NCI-H345 treated with DMSO at 0.1 percent for 48 hours (cell line): Measurements from ENCODE around the gene GATA3.

ENCODE experiments used
- DNase-seq: peaks from one replicate; lab custom pipeline; 2025; ENCODE audit not compliant: unreplicated experiment; lab: John Stamatoyannopoulos, UW

The GATA3 gene

DNA sequence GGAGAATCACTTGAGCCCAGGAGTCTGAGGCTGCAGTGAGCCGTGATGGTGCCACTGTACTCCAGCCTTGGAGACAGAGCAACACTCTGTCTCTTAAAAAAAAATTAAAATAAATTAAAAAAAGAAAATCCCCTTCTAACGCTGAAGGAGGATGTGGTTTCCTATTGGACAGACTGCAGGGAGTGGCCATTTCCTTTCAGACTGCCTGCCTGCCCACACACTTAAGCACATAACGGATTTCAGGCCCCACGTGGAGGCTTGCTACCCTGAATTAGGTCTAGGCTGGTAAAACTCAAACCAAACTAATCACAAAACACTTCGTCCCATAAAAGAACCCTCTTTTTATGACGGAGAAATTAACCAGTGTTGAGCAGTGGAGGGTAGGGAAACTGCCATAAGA lies 34.0 kb downstream of the GATA3 start:
- DNase-seq, result no peak

DNA sequence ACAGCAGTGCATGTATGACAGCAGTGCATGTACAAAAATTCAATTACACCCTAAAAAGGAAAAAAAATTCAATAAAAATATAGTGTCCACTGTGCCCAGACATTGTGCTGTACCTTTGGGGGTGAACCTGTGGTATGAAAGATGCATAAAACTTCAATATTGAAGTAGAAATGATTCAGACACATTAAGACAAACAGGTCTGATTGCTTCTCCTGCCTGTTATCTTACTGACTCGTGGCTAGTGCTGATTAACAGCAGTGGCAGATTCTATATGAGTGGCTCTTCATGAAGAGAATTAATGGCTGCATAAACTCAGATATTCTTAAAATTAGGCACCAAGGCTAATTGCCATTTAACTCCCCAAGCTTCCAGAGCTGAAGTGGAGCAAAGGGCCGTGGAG lies 37.9 kb downstream of the GATA3 start:
- no peak for DNase-seq

DNA sequence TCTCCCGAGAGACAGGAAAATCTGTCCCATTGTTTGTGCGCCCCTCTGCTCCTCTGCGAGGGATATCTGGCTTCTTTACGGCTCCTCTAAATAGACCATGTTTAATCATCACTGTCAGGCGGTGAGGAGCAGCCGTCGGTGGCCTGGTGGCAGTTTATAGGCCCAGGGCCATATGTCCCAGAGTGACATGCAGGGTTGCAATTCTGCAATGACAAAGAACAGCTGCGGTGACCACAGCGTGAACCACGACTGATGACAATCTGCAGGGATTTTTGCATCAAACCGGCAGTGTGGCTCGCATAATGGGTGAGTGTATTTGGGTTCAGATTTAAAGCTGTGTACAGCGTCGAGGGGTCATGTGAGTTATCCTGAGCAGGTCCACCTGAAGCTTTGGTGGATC lies 41.5 kb downstream of the GATA3 start:
- no peak for DNase-seq

DNA sequence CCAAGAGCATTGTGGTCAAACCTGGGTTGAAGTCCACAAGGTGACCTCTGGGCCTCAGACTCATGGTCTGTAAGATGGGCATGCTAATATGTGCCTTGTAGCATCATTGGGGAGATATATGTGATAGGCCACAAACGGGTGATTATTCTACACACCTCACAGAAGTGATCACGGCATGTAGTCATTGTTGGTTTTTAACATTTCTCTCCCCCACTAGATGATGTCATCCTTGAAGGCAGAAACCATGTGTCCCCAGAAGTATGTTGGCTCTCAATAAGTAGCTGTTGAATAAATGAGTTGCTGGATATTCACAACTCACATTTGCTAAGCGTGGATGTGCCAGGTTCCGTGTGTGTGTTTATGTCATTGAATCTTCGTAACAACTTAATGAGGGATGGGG lies 42.4 kb downstream of the GATA3 start:
- DNase-seq, result no peak

DNA sequence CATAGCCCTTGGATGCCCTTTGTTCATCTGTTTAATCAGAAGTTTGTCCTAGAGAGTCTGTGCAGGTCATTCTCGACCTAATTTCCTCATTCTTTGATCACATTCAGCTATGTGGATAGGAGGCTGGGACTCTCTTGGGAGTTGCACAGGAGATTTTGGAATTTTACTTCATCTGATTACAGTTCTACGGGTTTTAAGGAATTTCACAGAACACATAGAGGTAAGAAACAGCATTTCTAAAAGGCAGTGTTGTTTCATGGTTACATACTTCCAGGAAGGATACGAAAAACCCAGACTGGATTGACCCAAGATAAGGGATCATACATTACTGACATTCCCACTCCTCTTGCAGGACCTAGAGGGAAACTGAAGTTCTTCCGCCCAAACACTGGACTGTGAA lies 45.9 kb downstream of the GATA3 start:
- DNase-seq, result no peak

DNA sequence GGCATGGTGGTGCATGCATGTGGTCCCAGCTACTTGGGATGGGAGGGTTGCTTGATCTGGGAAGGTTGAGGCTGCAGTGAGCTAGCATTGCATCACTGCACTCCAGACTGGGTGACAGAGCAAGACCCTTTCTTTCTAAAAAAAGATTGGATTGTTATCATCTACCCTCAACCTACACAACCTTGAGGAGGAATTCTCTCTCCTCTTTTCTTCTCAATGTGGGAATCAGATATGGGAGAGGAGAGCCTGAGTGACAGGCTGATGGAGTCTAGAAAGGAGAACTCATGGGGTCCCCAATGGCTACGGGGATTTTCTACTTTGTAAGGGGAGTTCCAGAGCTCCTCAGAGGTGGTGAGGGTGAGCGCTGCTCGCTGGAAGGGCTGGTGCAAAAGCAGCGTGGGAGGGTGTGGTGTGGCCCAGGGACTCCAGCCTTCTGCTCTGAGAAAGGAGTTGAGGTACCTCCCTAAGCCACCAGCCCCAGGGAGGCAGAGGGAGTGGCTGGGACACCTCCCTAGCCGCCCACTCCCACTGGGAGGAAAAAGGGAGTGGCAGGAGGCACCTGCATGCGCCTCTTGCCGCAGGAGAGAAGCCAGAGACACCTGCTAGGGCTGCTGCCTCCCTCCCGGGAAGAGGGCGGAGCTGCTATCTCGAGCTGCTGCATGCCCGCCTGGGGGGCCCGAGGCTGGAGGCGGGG lies 48.4 kb downstream of the GATA3 start:
- DNase-seq, result no peak

DNA sequence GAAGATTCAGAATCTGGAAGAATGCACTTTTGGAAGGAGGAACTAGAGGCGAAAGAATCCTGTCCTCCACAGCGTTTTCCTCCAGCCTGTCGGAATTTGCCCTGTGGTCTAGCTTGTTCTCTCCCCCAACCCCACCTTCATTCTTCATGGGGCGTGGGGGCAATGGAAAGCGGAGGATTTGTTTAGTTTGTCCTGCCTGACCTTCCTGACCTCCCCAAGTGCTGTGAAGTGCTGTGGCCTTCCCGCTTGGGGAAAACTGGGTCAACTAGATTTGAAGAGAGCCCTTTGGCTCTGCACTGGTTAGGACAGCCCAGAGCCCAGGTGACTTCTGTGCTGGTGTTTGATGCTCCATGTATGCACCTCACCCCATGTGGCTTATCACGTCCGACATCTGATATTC lies 49.1 kb downstream of the GATA3 start:
- DNase-seq, result no peak

DNA sequence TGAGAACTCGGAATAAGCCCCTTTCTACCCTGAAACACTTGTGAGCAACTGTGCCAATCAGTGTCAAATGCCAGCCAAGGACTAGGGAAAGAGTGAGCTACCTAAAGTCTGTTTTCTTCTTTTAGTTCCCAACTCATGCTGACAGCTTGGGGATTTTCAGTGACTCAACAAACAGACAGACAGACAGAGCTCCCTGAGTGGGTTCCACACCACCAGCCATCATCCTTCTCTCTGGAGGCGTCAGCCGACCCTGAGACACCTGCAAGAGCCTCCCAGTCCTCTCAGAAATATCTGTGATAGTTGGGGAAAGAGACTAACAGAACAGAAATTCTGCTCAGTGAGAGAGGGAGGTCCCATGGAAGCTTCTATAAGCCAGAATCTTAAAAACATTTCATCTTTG lies 49.5 kb downstream of the GATA3 start:
- DNase-seq, result no peak

DNA sequence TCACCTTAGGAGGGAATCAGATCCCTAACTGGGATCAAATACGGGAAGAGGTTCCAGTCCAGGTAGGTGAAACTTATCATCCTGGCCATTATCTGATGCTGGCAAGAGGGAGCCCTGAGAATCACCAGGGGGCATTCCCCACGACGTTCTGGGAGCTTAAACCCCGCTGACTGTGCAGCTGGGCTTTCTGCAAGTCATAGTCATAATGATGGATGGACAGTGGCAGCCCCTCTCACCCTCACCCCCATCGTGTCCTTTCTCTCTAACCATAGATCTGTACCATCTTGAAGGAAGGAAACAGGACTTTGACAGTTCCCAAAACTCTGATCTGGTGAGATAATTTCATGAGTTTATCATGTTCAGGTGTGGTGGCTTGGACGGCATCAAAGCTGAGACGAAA lies 50.2 kb downstream of the GATA3 start:
- DNase-seq, result no peak

DNA sequence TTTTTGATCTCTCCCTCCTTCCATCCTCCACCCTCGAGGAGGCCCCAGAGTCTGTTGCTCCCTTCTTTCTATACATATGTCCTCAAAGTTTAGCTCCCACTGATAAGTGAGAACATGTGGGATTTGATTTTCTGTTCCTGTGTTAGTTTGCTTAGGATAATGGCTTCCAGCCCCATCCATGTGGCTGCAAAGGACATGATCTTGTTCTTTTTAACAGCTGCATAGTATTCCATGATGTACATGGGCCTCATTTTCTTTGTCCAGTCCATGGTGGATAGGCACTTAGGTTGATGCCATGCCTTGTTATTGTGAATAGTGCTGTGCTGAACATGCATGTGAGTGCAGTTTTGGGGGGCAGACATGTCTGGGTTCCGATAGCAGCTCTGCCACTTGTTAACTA lies 51.4 kb downstream of the GATA3 start:
- no peak for DNase-seq

DNA sequence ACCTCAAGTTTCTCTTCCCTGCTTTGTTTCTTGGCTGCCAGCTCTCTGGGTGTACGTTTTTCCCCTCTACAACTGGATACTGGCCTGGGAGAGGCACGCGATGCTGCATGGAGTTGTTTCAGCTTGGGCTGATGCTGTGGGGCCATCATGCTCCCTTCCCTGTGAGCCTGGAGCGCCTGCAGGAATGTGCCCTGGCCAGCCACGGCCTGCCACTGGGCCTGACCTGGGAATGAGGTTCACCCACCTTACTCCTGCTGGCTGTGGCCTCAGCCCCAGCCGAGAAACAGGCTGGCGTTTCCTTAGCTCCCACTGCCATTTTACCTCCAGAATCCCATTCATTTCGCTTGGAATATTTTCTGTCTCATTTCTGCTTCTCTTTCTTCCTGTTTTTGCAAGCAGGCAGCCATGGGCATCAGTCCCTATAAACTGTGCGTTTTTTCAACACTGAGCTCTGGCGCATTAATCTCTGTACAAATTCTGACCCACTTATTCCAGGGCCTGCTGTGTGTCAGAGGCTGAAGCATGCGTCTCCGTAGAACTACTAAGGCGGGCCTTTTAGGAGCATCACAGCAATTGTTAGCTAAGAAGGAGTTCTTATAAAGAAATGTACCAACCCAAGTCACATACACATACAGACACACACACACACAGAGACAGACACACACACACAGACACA lies 57.9 kb downstream of the GATA3 start:
- no peak for DNase-seq

DNA sequence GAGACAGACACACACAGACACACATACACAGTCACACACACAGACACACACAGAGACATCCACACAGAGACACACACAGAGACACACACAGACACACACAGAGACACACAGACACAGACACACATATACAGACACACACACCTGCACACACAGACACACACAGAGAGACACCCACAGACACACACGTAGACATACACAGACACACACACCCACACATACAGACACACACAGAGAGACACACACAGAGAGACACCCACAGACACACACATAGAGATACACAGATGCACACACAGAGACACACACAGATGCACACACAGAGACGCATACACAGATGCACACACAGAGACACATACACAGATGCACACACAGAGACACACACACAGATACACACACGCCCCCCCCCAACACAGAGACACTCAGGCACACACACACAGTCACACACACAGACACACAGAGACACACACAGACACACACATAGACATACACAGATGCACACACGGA lies 58.5 kb downstream of the GATA3 start:
- no peak for DNase-seq

DNA sequence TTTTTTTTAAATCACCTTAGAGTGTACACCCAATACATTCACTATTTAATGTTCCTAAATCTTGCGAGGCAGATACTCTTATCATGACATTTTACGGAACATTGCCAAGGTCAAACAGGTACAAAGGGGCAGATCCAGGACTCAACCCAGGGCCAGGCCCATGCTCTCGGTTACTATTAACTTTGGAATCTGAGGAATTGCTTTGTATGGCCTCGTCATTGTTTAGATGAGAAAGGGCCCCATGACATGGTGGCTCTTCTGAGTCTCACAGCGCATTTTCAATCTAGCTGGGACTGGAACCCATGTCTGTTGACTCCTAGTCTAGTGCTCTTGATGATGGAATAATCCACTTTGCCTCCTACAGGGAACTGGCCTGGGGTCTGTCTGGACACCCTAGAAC lies 59.1 kb downstream of the GATA3 start:
- DNase-seq, result no peak

DNA sequence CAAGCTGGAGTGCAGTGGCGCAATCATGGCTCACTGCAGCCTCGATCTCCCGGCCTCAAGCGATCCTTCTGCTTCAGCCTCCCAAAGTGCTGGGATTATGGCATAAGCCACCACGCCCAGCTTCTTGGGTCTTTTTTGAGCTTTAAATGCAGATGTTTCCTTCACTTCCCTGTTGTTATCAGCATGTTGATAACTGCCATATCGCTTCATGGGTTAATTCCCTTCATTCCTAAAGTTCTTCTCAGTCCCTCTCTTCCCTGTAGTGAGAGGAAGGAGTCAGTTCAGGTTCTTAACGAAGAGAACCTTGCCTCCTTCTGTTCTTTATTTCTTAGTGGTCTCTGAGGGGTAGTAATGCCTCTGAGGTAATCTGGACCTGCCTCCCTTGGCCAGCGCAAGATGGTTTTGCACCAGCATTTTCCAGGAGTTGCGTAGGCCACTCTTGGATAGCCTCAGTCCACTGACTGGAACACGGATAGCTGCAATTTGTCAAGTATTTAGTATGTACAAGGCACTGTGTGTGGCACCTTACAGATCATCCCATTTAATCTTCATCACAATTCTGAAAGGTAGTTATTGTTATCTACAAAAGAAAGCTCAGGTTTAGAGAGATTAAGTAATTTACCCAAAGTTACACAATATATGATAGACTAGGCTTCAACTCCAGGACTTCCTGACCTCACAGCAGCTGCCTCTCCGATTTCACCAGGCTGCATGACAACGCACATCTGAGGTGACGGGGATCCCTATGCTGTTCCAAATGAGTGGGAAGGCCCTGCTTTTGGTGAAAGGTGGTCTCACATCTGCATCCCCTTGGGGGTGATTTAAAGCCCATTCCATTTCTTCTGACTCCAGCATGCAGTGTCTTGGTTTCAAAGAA lies 60.5 kb downstream of the GATA3 start:
- no peak for DNase-seq

DNA sequence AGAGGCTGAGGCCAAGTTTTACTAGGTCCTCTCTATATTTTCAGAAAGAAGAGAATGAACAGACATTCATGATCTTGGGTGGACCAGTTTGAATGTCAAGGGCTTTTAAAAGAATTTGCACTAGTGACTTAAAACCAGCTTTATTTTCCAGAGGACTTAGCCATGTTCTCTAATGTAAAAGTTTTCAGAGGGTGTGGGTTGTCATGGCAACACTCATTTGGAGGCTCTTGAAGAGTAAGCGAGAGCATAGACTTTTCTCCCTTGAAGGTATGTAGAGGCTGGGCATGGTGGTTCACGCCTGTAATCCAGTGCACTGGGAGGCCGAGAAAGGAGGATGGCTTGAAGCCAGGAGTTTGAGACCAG lies 61.1 kb downstream of the GATA3 start:
- no peak for DNase-seq

DNA sequence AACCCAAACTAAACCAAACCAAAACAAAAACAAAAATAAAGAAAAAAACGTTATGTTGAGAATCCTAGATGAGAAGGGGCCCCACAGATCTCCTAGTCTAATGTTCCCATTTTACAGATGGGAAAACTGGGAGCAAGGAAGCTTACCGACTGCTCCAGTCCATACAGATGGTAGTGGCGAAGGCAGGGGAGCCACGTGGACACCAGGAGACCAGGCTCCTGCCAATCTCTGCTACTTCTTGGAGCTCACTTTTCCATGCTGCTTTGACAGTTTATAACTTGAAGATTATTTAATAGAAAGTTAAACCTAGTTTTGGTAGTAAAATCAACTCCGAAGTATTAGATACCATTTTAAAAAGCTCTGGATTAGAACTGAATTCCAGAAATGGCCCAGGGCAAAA lies 62.0 kb downstream of the GATA3 start:
- DNase-seq, result no peak

DNA sequence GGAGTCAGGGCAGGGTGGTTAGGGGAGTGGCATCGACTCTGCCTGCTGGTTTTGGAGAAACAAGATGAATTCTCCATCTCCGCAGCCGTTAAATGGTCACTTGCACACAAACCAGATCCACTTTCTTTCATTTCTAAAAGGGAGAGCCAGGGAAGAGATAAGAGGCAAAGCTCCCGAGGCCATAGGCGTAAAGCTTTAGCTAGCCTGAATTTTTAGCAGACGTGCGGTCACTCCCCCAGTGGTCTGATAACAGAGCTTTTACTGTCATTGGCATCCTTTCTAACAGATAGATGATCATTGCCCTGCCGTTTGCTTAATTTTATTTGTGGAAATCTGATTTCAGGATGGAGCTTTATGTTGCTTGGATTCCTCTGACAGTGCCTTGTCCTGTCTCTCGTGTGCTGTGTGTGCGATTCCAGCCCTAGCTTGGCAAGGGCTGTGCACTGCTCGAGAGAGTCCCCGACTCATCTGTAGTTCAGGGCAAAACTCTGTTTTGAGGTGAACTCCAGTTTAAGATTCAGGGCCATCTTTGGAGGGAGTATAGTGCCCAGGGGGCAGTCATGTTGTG lies 62.5 kb downstream of the GATA3 start:
- DNase-seq, result no peak

DNA sequence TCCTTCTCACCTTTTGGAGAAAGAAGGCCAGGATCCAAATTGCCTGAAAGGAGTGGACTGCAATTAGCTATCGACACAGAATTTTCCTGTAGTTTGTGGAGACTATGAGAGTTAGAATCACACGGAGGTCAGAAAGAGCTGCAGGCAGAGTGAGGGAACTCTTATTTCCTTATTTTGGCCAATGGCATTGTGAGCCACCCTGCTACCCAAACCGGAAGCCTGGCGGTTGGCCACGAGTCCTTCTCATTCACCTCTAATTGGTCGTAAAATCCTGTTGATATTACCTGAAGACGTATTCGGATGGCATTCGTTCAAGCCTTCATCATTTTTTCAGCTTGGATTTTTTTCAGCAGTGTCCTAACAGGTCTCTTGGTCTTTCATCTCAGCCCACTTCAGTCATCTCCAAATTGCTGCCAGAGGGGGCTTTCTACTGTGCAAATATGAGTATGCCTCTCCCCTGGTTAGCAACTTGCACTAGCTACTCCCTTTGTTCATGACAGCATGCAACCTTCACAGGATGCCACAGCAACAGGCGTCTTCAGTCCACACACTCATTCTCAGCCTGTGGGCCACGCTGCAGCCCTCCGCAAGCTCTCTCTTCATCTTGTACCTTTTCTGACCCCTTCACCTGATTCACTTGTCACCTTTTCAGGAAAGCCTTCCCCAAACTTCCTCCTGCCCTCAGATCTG lies 66.9 kb downstream of the GATA3 start:
- no peak for DNase-seq

DNA sequence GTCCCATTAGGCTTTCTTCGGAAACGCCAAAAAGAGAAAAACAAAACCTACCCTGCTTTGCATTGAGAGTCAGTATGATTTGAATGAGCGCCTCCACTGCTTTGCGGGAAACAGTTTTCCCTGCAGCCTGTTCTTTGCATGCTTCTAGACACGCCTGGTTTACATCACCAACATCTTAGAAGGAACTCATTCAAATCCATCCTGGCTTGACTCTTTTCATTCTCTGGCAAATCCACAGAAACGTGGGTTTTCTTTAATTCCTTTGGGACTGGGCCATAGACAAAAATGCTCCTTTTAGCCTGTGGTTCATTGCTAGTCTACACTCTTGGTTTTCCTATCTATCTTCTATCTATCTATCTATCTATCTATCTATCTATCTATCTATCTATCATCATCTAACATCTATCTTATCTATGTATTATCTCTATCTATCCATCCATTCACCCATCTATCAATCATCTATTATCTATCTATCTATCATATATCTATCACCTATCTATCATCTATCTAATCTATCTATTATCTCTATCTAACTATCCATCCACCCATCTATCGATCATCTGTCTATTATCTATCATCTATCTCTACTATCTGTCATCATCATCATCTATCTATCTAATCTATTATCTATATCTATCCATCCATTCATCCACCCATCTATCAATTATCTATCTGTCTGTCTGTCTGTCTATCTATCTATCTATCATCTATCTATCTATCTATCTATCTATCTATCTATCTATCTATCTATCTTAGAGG lies 68.3 kb downstream of the GATA3 start:
- DNase-seq, result no peak

DNA sequence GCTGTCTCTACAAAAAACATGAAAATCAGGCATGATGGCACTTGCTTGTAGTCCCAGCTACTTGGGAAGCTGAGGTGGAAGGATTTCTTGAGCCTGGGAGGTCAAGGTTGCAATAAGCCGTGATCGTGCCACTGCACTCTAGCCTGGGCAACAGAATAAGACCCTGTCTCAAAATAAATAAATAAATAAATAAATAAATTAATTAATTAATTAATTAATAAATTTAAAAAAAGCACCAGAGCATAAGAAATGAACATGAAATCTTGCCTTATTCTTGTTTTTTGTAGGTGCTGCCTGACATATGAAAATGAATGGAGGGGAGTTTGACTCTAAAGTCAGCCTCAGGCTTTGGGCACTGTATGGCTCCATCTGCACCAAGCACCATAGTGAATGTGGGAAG lies 69.9 kb downstream of the GATA3 start:
- DNase-seq, result no peak
